Fibroblast of lung (primary cell): ENCODE data around the gene RETREG1. TPM values are rescaled to one million over a fixed set of nuclear protein-coding genes. Genes with fewer than 3 reads are reported as not detected.

Experiments
- DNase-seq, 2 donors: peaks; one replicate each; pipeline versions ENCODE4 v3.0.0 to v3.0.0-alpha.2; 2010; ENCODE audit warnings: low read depth in 2 of 2
- H2AFZ ChIP-seq: 2 replicates; pipeline ENCODE4 v1.5.1; 2012; ENCODE audit warnings: low read length, control low read depth, inconsistent platforms
- H3K27ac ChIP-seq: 2 replicates; pipeline ENCODE4 v1.5.1; 2011; ENCODE audit warnings: low read length, control low read depth; ENCODE audit not compliant: insufficient read depth
- H3K27me3 ChIP-seq: 2 replicates; pipeline ENCODE4 v1.5.1; 2011; ENCODE audit warnings: mild to moderate bottlenecking, low read length; ENCODE audit not compliant: control insufficient read depth, insufficient read depth
- H3K36me3 ChIP-seq: 2 replicates; pipeline ENCODE4 v1.5.1; 2011; ENCODE audit warnings: low read length; ENCODE audit not compliant: control insufficient read depth, insufficient read depth
- H3K4me1 ChIP-seq: 2 replicates; pipeline ENCODE4 v1.5.1; 2011; ENCODE audit warnings: low read length; ENCODE audit not compliant: control insufficient read depth, insufficient read depth; ENCODE audit errors: extremely low read depth
- H3K4me2 ChIP-seq: 2 replicates; pipeline ENCODE4 v1.5.1; 2011; ENCODE audit warnings: low read length, control low read depth; ENCODE audit not compliant: insufficient read depth; ENCODE audit errors: extremely low read depth
- H3K4me3 ChIP-seq, 4 experiments: fragments of 200-600 bp in 1 of 4; sonication (generic) in 1 of 4; replicated peaks in 1 of 4; 2 replicates each; pipeline ENCODE4 v1.5.1; 2011 to 2016; ENCODE audit warnings: low read length in 4 of 4, low read depth in 3 of 4, mild to moderate bottlenecking in 3 of 4, control low read depth in 2 of 4, inconsistent platforms in 1 of 4, mixed read lengths in 1 of 4; ENCODE audit not compliant: insufficient read depth in 1 of 4; ENCODE audit errors: control extremely low read depth in 1 of 4
- H3K79me2 ChIP-seq: 2 replicates; pipeline ENCODE4 v1.5.1; 2012; ENCODE audit warnings: mild to moderate bottlenecking, low read length, inconsistent platforms; ENCODE audit not compliant: control insufficient read depth, insufficient read depth
- H3K9ac ChIP-seq: 2 replicates; pipeline ENCODE4 v1.5.1; 2011; ENCODE audit warnings: mild to moderate bottlenecking, low read length, control low read depth; ENCODE audit not compliant: insufficient read depth
- H3K9me3 ChIP-seq: 2 replicates; pipeline ENCODE4 v1.5.1; 2012; ENCODE audit warnings: low read depth, low read length; ENCODE audit not compliant: control insufficient read depth, insufficient read depth
- H4K20me1 ChIP-seq: 2 replicates; pipeline ENCODE4 v1.5.1; 2011; ENCODE audit warnings: low read length; ENCODE audit not compliant: control insufficient read depth, insufficient read depth; ENCODE audit errors: extremely low read depth
- CTCF ChIP-seq, 2 donors: IDR thresholded peaks in 1 of 2; conservative IDR thresholded peaks in 1 of 2; 1 replicate in 1 of 2; 2 replicates in 1 of 2; pipeline ENCODE4 v1.5.1; 2011 to 2012; ENCODE audit warnings: low read length in 2 of 2, control low read depth in 1 of 2, inconsistent platforms in 1 of 2, low read depth in 1 of 2, mild to moderate bottlenecking in 1 of 2
- EZH2 ChIP-seq: IDR thresholded peaks from 2 replicates; pipeline ENCODE4 v1.5.1; 2012; ENCODE audit warnings: low read length, control low read depth, mild to moderate bottlenecking; ENCODE audit errors: missing control alignments
- polyA plus RNA-seq, 2 donors: library from polyadenylated mRNA; depleted of rRNA in 1 of 2; stranded (reverse) in 1 of 2; unstranded in 1 of 2; fragments of >200 nt; gene quantifications; 2 replicates each; pipeline ENCODE4 v1.2.1, GENCODE V29; 2011 to 2012; ENCODE audit warnings: missing spikeins in 1 of 2
- total RNA-seq: library from RNA; depleted of rRNA; stranded (reverse); fragments of >200 nt; gene quantifications from 2 replicates; pipeline ENCODE4 v1.2.1, GENCODE V29; 2014

RETREG1 gene
- total and polyA plus RNA-seq, 2 donors (not counting 1 experiment from before 2014, with no cell fraction given): 0.41 to 0.99 TPM

DNA sequence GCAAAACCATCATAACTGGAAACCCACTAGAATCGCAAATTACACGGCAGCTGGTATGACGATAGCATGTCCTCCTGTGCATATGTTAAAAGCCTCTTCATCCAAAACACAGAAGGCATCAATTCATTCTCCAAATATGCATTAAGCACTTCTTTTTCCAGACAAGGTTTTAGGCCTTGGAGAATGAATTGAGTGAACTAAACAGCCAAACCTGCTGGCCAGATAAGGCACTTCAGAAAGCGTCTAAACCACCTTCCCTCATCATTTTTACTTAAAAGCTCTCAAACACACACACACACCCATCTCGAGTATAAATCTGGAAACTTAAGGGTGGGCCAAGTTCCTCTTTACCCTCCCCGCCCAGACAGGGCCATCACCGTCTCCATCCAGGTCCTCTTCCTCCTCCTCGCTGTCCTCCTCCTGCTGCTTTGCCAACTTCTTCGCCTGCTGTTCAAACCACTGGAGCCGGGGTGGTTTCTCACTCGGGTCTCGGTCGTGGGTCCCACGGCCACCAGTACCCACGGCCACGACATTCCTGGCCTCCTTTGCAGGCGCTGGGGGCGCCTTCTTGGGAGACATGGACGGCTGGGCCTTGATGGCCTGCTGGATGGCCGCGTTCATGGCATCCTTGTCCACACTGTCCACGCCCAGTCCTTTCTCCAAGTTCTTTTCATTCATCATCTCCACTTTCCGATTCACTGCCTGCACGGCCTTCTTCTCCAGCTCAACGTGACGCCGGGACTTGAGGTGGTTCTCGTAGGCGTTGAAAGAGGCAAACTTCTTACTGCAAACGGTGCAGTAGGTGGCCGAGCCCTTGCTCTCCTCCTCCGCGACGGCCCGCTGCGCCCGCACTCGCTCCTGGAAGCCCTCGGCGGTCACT, 151.9 kb downstream of the RETREG1 start:
- peaks cover 23% of the 10 kb centered on the region for H3K4me1 ChIP-seq
- TF ChIP-seq EZH2 (no peak), CTCF (conservative IDR thresholded peaks at IDR 0.05 in 1 of 2, IDR thresholded peaks at IDR 0.05 in 1 of 2; ENCODE audit: low read depth in 1 of 2, low read length in 2 of 2) (no peak)
- peaks cover 52% of the 10 kb centered on the region for H3K79me2 ChIP-seq
- no peaks in the 10 kb centered on the region for H4K20me1 ChIP-seq
- peak overlapping the region; percentile 96 for H2AFZ ChIP-seq
- H3K9me3 ChIP-seq: no peaks in the 10 kb centered on the region
- H3K9ac ChIP-seq: peak overlapping the region; percentile 92
- peaks cover 6% of the 10 kb centered on the region for H3K36me3 ChIP-seq
- peak overlapping the region; percentile 83 to 95 (median 88) for H3K4me3 ChIP-seq
- H3K4me2 ChIP-seq: peak overlapping the region; percentile 95
- DNase-seq: peak; percentile 11 to 41
- peak overlapping the region; percentile 70 for H3K27ac ChIP-seq
- no peaks in the 10 kb centered on the region for H3K27me3 ChIP-seq

DNA sequence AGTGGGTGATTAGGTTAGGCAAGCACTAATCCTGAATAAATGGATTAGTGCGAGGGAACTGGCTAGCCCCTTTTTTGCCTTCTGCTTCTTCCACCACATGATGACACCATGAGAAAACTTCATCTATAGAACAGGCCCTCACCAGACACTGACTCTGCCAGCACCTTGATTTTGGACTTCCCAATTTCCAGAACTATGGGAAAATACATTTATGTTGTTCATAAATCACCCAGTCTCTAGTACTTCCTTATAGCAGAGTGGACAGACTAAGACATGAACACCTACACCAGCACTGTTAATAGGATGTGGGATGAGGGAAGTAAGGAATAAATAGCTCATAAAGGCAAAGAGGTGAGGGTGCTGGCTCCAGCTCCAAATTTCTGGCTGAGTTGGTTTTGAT, 152.6 kb downstream of the RETREG1 start:
- Histone ChIP-seq H3K4me2 (peak overlapping the region; percentile 95), H3K9ac (no peak overlapping the region), H3K79me2 (peaks cover 55% of the 10 kb centered on the region), H3K36me3 (peaks cover 6% of the 10 kb centered on the region), H3K27me3 (no peaks in the 10 kb centered on the region), H3K4me3 (peak overlapping the region; percentile 83 to 95 (median 88)), H2AFZ (no peak overlapping the region), H3K27ac (peak overlapping the region; percentile 70), H3K9me3 (no peaks in the 10 kb centered on the region), H4K20me1 (no peaks in the 10 kb centered on the region), H3K4me1 (peaks cover 23% of the 10 kb centered on the region)
- no peak for DNase-seq
- TF ChIP-seq EZH2: no peak
- TF ChIP-seq CTCF (conservative IDR thresholded peaks at IDR 0.05 in 1 of 2, IDR thresholded peaks at IDR 0.05 in 1 of 2; ENCODE audit: low read depth in 1 of 2, low read length in 2 of 2): no peak

DNA sequence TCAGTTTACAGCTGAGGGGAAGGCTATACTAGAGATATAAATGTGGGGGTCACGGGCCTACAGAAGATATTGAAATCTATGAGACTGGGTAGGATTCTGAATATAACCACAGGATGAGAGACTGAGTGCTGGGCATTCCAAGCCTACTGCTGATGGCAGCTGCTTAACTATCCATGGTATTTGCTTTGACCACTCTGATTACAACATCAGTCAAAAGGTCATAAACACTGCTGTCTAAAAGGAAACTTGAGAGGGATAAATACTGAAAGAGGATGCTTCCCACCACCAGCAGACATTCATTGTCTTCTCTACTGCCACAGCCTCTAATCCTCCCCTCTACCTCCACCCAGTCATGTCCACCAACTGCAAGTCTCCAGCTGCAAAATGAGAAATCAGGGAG, 155.0 kb downstream of the RETREG1 start:
- H2AFZ ChIP-seq: no peak overlapping the region
- peak overlapping the region; percentile 52 for H3K27ac ChIP-seq
- no peaks in the 10 kb centered on the region for H3K9me3 ChIP-seq
- peaks cover 9% of the 10 kb centered on the region for H3K36me3 ChIP-seq
- no peak overlapping the region for H3K9ac ChIP-seq
- peak; percentile 84 to 92 for DNase-seq
- H3K4me1 ChIP-seq: peaks cover 17% of the 10 kb centered on the region
- H3K4me2 ChIP-seq: peak overlapping the region; percentile 52
- no peaks in the 10 kb centered on the region for H3K27me3 ChIP-seq
- peaks cover 52% of the 10 kb centered on the region for H3K79me2 ChIP-seq
- no peaks in the 10 kb centered on the region for H4K20me1 ChIP-seq
- TF ChIP-seq CTCF (conservative IDR thresholded peaks at IDR 0.05 in 1 of 2, IDR thresholded peaks at IDR 0.05 in 1 of 2; ENCODE audit: low read depth in 1 of 2, low read length in 2 of 2) (no peak), EZH2 (no peak)
- H3K4me3 ChIP-seq: peak overlapping the region in 2 of 4 experiments; percentile 2 to 15
